Uterus (tissue), 2 donors: ENCODE data around the gene ELOVL1.

ENCODE experiments used
- POLR2A ChIP-seq, 2 donors: fragments of 450-650 bp; IDR thresholded peaks; one replicate each; pipeline ENCODE4 v1.6.1; 2016; ENCODE audit warnings: antibody characterized with exemption in 2 of 2, mild to moderate bottlenecking in 1 of 2, moderate library complexity in 1 of 2
- TF ChIP-seq, protein P1 (sequence below), 4 experiments: fragments of 200-600 bp in 2 of 4; fragments of 450-650 bp in 2 of 4; sonication (generic) in 2 of 4; IDR thresholded peaks; one replicate each; pipeline ENCODE4 v1.5.1; 2016 to 2019; ENCODE audit warnings: antibody characterized with exemption in 4 of 4, mild to moderate bottlenecking in 2 of 4, moderate library complexity in 1 of 4

DNA sequence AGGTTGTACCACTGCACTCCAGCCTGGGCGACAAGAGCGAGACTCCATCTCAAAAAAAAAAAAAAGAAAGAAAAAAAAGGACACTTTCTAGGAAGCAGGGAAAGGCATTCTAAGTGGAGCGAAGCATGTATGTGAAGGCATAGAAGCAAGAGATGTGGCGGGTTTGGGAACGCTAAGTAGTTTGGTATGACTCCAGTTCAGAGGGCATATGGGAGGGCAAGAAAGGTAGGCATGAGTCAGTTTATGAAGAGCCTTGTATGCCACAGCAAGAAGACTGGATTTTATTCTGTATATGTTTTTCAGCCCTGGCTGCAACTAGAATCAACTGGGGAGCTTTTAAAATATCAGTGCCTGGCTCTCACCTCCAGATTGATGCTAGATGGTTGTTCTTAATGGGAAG lies 4.4 kb upstream of the ELOVL1 start:
- TF ChIP-seq, protein P1, sequence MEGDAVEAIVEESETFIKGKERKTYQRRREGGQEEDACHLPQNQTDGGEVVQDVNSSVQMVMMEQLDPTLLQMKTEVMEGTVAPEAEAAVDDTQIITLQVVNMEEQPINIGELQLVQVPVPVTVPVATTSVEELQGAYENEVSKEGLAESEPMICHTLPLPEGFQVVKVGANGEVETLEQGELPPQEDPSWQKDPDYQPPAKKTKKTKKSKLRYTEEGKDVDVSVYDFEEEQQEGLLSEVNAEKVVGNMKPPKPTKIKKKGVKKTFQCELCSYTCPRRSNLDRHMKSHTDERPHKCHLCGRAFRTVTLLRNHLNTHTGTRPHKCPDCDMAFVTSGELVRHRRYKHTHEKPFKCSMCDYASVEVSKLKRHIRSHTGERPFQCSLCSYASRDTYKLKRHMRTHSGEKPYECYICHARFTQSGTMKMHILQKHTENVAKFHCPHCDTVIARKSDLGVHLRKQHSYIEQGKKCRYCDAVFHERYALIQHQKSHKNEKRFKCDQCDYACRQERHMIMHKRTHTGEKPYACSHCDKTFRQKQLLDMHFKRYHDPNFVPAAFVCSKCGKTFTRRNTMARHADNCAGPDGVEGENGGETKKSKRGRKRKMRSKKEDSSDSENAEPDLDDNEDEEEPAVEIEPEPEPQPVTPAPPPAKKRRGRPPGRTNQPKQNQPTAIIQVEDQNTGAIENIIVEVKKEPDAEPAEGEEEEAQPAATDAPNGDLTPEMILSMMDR (IDR thresholded peaks at IDR 0.05) = no peak
- no peak for TF ChIP-seq POLR2A (IDR thresholded peaks at IDR 0.05)
